HG03558 (cell line): ENCODE measurements around the gene ETNPPL.

Source experiments
- ATAC-seq: cut with Tn5 transposase; IDR thresholded peaks from one replicate; pipeline ENCODE4 v1.9.1; 2021; ENCODE audit warnings: moderate number of reproducible peaks; ENCODE audit not compliant: unreplicated experiment; ENCODE audit errors: extremely low read depth

ETNPPL gene

GRCh38 chr4:108762559-108763225 is at the start of gene ETNPPL:
Gene ETNPPL (minus strand): TSS chr4:108763053. CDS start chr4:108762898, 155 bp downstream.
- no peak for ATAC-seq

GRCh38 chr4:108811486-108811885 is 48.6 kb upstream of the ETNPPL start:
- ATAC-seq: no peak

GRCh38 chr4:108810087-108810486 is 47.2 kb upstream of the ETNPPL start:
- ATAC-seq: no peak

DNA sequence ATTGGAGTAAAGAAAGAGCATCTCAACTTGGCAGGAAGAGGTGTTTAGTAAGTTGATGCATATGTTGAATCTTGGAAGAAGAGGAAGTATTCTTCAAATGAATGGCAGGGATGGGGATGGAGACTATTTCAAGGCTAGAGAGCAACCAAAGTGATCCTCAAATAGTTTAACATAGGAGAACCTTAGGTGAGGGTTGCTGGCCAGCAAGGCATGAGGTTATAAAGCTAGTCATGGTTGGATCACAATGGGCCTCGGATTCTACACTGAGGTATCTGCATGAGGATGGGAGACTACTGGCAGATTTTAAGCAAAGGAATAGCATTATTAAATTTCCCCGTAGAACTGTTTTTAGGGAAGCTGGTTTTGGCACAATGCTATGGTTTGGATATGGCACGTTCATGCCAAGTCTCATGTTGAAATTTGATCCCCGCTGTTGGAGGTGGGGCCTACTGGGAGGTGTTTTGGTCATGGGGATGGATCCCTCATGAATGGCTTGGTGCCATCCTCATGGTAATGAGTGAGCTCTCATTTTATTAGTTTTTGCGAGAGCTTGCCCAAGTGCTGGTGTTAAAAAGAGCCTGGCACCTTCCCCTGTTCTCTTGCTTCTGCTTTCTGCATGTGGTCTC is 41.9 kb upstream of the ETNPPL start:
- no peak for ATAC-seq

- no peak for ATAC-seq
These were observed 36.5 kb upstream of the ETNPPL start for GRCh38 chr4:108799306-108799705.

- no peak for ATAC-seq
These were observed 33.3 kb upstream of the ETNPPL start for GRCh38 chr4:108796173-108796572.

DNA sequence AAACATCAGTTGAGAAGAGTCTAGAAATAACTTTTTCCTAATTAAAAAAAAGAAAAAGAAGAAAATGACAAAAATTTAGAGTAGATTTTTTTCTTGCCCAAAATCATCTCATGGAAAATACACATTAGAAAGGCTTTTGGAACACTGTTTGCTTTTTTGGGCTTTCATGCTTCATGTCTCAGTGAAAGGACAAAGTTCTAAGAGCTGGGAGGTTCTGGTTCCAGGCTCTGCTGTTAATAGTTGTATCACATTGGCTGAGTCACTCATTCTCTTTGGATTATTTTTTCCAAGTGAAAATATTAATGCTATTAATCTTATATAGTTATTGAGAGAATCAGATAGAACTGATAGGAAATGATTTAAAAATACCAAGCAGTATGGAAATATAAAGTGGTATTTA is 32.9 kb upstream of the ETNPPL start:
- ATAC-seq: no peak

DNA sequence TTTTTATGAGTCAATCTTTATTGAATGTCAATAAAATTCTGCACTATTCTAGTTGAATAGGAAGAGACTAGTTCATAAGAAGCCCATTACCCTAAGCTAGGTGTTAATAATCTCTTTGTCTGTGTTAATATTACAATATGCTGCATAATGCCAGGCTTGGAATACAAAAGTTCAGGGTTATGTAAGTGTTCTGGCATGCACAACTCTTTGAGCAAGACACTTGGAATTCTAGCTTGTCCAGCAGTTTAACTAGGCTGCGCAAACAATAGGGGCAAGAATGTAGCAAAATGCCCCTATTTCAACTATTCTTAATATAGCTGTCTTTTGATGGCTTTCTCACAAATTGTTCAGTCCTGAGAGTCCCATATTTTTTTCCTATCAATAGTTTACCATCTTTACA is 31.3 kb upstream of the ETNPPL start:
- no peak for ATAC-seq

DNA sequence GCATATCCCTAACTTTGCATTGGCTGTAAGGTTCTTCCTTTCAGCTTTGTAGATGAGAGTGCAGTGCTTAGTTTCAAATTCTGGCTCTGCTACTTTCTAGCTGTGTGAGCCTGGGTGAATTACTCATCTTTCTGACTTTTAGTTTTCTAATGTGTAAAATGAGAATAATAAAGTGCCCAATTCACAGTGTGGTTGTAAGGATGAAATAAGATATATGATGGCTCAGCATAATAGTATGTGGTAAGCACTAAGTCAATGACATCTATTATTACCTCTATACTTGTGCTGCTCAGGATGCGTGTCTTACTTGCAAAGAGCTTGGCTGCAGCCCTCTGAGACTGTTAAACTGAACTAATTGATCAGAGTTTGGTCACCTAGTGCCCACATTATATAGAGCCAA is 30.6 kb upstream of the ETNPPL start:
- no peak for ATAC-seq

- no peak for ATAC-seq
These were observed 25.9 kb upstream of the ETNPPL start for GRCh38 chr4:108788731-108789130.

- no peak for ATAC-seq
These were observed 24.9 kb upstream of the ETNPPL start for GRCh38 chr4:108787724-108788123.

- no peak for ATAC-seq
These were observed 24.3 kb upstream of the ETNPPL start for GRCh38 chr4:108787106-108787505.

GRCh38 chr4:108786351-108786750 is 23.5 kb upstream of the ETNPPL start:
- no peak for ATAC-seq

GRCh38 chr4:108783665-108784463 is 21.0 kb upstream of the ETNPPL start:
- ATAC-seq: no peak

DNA sequence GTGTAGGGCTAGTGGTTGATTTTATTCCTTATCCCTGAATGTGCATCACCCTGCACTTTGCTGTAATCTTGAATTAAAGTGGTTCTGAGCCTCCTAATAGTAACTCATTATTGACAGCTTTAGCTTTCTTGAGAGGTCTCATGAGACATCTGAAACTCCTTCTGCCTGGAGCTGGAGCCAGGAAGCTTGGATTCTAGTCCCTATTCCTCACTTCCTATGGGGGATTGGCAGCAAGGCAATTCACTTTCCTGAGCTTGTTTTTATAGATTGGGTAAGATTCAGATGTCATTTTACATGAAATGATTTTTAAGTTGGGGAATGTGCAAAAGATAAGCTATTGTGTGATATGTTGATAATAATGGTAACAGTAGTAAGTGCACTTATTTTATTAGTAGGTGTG is 17.1 kb upstream of the ETNPPL start:
- ATAC-seq: no peak

GRCh38 chr4:108777388-108777787 is 14.5 kb upstream of the ETNPPL start:
- ATAC-seq: no peak

DNA sequence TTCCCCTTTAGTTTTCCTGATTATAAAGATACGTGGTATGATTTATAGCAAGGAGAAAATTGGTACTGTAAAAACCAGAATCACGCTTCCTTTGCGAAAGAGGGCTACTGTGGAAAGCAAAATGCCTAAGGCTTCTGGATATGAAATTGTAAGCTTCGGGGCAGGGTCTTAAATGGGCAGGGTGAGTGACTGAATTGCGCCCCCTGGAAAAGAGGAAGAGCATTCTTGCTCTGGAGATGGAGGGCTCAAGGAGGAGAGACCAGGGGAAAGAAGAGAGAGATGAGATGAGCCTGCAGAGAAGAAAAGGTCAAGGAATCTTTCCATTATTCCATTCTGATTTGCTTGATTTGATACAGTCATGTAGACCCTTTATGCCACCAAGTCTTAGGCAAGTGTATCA is 13.1 kb upstream of the ETNPPL start:
- ATAC-seq: no peak

GRCh38 chr4:108774809-108775530 is 12.1 kb upstream of the ETNPPL start:
- no peak for ATAC-seq

GRCh38 chr4:108772402-108772801 is 9.5 kb upstream of the ETNPPL start:
- ATAC-seq: no peak

DNA sequence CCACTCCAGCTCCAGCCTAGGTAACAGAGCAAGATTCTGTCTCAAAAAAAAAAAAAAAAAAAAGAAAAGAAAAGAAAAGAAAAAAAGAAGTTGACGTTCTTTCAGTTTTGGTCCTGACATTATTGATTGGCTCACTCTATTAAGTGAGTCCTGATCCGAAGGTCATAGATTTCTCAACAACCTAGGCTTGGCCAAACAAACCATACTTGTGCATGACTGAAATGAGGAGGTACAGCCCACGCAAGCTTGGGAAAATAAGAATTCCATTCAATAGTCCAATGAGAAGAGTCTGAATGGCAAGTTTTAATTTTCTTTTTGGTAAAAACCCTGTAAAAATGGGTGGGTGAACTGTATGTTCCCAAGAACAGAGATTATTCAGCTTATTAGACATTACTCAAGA is 3.2 kb upstream of the ETNPPL start:
- ATAC-seq: no peak

GRCh38 chr4:108763986-108764385 is 1.1 kb upstream of the ETNPPL start:
- no peak for ATAC-seq
